Thyroid gland (tissue), 4 donors: ENCODE data around the gene RBBP9.

Experiments
- CTCF ChIP-seq, 6 experiments: fragments of 200-600 bp in 3 of 6; fragments of 450-650 bp in 3 of 6; sonication (generic) in 3 of 6; IDR thresholded peaks; one replicate each; pipeline ENCODE4 v1.5.1; 2016 to 2019; ENCODE audit warnings: antibody characterized with exemption in 6 of 6, mild to moderate bottlenecking in 2 of 6, inconsistent platforms in 1 of 6, moderate library complexity in 1 of 6
- POLR2A ChIP-seq, 2 donors: fragments of 450-650 bp; IDR thresholded peaks; one replicate each; pipeline ENCODE4 v1.6.1; 2017; ENCODE audit warnings: antibody characterized with exemption in 2 of 2, mild to moderate bottlenecking in 2 of 2, moderate library complexity in 1 of 2

- TF ChIP-seq CTCF (IDR thresholded peaks at IDR 0.05) (no peak), POLR2A (IDR thresholded peaks at IDR 0.05) (no peak)
Measured at GRCh38 chr20:18533978-18534644, 37.1 kb upstream of the RBBP9 start.
